Measurements from ENCODE around the gene NSG2. TPM values are rescaled to one million over a fixed set of nuclear protein-coding genes. Genes with fewer than 3 reads are reported as not detected.

The NSG2 gene
- total RNA-seq, 1 donor, result not detected

- Histone ChIP-seq H3K27me3 (ENCODE audit: insufficient read depth, low read length) (no peaks in the 10 kb centered on the region), H3K9me3 (ENCODE audit: low read depth, low read length) (no peaks in the 10 kb centered on the region), H3K4me1 (ENCODE audit: insufficient read depth, low read length) (no peaks in the 10 kb centered on the region), H3K4me2 (ENCODE audit: insufficient read depth, low read length) (no peak overlapping the region), H3K36me3 (ENCODE audit: insufficient read depth, low read length) (no peaks in the 10 kb centered on the region), H3K4me3 (ENCODE audit: insufficient read depth, low read length) (no peak overlapping the region), H4K20me1 (ENCODE audit: insufficient read depth, low read length) (no peaks in the 10 kb centered on the region), H3K27ac (ENCODE audit: low read depth, low read length) (no peak overlapping the region), H3K79me2 (ENCODE audit: insufficient read depth, low read length) (no peaks in the 10 kb centered on the region), H2AFZ (ENCODE audit: low read length) (no peak overlapping the region)
- no peak for TF ChIP-seq CTCF (IDR thresholded peaks at IDR 0.05; ENCODE audit: extremely low read depth, low read depth, low read length)
- DNase-seq (ENCODE audit: insufficient read length, low spot score, missing footprints), result no peak
Measured at GRCh38 chr5:174120401-174121005, 75.0 kb downstream of the NSG2 start.

GRCh38 chr5:174134545-174134944 is 89.0 kb downstream of the NSG2 start:
- Histone ChIP-seq H4K20me1 (ENCODE audit: insufficient read depth, low read length) (no peaks in the 10 kb centered on the region), H3K27ac (ENCODE audit: low read depth, low read length) (no peak overlapping the region), H3K79me2 (ENCODE audit: insufficient read depth, low read length) (no peaks in the 10 kb centered on the region), H3K9me3 (ENCODE audit: low read depth, low read length) (no peaks in the 10 kb centered on the region), H3K27me3 (ENCODE audit: insufficient read depth, low read length) (no peaks in the 10 kb centered on the region), H2AFZ (ENCODE audit: low read length) (no peak overlapping the region), H3K36me3 (ENCODE audit: insufficient read depth, low read length) (no peaks in the 10 kb centered on the region), H3K4me2 (ENCODE audit: insufficient read depth, low read length) (no peak overlapping the region), H3K4me3 (ENCODE audit: insufficient read depth, low read length) (no peak overlapping the region), H3K4me1 (ENCODE audit: insufficient read depth, low read length) (no peaks in the 10 kb centered on the region)
- TF ChIP-seq CTCF (IDR thresholded peaks at IDR 0.05; ENCODE audit: extremely low read depth, low read depth, low read length), result no peak
- no peak for DNase-seq (ENCODE audit: insufficient read length, low spot score, missing footprints)

GRCh38 chr5:174139623-174140022 is 94.1 kb downstream of the NSG2 start:
- H3K36me3 ChIP-seq (ENCODE audit: insufficient read depth, low read length), result no peaks in the 10 kb centered on the region

More at GRCh38 chr5:174139623-174140022, 94.1 kb downstream of the NSG2 start:
- no peak overlapping the region for H3K4me3 ChIP-seq (ENCODE audit: insufficient read depth, low read length)
- H3K27ac ChIP-seq (ENCODE audit: low read depth, low read length), result no peak overlapping the region
- no peaks in the 10 kb centered on the region for H3K9me3 ChIP-seq (ENCODE audit: low read depth, low read length)
- TF ChIP-seq CTCF (IDR thresholded peaks at IDR 0.05; ENCODE audit: extremely low read depth, low read depth, low read length), result no peak
- no peak overlapping the region for H3K4me2 ChIP-seq (ENCODE audit: insufficient read depth, low read length)
- H3K27me3 ChIP-seq (ENCODE audit: insufficient read depth, low read length), result no peaks in the 10 kb centered on the region
- no peaks in the 10 kb centered on the region for H3K79me2 ChIP-seq (ENCODE audit: insufficient read depth, low read length)
- no peak for DNase-seq (ENCODE audit: insufficient read length, low spot score, missing footprints)
- H4K20me1 ChIP-seq (ENCODE audit: insufficient read depth, low read length), result no peaks in the 10 kb centered on the region
- no peaks in the 10 kb centered on the region for H3K4me1 ChIP-seq (ENCODE audit: insufficient read depth, low read length)
- no peak overlapping the region for H2AFZ ChIP-seq (ENCODE audit: low read length)

All from osteoblast (primary cell).